GM19238 (cell line): Measurements from ENCODE around the gene KRT76.

Experiments
- DNase-seq: peaks from one replicate; pipeline ENCODE4 v3.0.0; 2011; ENCODE audit warnings: low spot score; ENCODE audit not compliant: insufficient read length

The KRT76 gene

GRCh38 chr12:52776913-52777395 lies at the start of gene KRT76:
KRT76 (minus strand) TSS chr12:52777345; CDS start chr12:52777291, 54 bp downstream.
- DNase-seq, result no peak

DNA sequence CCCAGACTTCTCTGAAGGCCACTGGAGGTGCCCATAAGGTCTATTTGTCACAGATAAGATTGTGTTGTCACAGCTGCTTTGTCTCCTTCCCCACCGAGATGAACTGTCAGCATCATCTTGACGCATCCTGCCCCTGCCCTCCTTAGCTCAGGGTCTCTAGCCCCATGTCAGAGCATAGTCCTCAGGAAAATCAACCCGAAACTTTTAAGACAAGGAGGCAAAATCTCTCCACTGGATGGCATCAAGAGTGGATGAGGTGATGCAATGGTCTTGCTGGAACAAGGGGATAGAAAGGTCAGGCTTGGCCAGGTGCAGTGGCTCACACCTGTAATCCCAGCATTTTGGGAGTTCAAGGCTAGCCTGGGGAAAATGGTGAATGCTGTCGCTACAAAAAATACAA lies 48.8 kb upstream of the KRT76 start:
- DNase-seq, result no peak

GRCh38 chr12:52824741-52825410 lies 47.7 kb upstream of the KRT76 start:
- no peak for DNase-seq

GRCh38 chr12:52823761-52824450 lies 46.8 kb upstream of the KRT76 start:
- no peak for DNase-seq

DNA sequence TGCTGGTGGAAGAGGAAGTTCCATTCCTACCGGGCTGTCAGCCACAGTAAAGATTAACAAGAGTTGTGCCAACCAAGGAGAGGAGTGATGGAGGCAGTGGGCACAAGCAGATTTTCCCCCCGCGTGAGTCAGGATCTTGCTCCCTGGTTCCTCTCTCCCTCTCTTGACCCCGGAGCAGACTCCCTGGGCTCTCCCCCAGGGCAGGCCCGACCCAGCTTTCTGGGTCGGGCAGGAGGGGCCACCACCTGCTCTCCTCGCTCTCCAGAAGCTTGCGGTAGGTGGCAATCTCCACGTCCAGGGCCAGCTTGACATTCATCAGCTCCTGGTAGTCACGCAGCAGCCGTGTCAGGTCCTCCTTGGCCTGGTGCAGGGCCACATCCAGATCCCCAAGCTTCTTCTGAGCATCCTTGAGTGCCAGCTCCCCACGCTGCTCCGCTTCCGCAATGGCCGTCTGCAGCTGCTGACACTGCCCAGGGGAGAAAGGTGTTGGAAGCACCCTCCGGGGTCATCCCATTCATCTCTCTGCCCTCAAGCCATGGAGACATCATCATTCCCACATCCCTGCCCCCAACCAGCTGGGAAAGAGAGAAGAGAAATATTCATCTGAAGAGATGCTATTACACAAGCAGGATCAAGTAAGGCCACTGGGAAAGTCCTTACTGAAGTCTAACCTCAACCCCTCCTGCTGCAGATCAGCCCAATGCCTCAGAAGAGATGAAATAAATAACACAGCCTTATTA lies 45.8 kb upstream of the KRT76 start:
- no peak for DNase-seq

DNA sequence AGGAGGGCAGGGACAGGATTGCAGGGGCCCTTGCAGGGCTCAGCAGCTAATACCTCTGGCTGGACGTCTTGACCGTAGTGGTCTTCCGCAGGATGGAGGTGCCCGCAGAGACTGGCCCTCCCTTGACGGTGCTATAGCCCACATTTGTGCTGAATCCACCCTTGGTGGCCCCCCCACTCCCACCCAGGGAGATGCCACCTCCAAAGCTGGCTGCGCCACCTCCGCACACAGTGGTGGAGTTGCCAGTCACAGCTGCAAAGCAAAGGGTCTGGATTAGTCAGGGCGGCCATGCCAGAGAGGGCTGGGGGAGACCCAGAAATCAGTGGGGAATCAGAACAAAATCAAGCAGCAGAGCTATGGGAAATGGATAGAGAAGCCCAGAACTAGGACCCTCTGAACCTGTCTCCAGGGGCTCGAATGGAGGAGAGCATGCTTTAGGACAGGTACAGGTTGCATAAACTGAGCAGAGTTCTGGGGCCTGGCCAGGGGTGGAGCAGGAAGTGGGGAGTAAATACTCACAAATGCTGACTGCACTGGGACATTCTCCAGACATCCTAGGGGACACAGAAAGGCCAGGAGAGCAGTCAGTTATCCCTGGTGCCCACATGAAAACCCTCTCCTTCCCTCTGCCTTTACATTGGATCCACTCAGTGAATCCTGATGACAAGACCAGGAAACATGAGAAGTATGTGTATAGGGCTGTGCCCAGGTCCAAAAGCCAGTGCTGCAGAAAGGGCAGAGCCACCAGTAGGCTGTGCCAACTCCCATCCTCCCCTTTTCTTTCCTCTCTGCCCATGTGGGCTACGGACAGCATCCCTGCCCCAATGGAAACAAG lies 44.9 kb upstream of the KRT76 start:
- DNase-seq, result no peak

GRCh38 chr12:52821071-52821730 lies 44.1 kb upstream of the KRT76 start:
- DNase-seq, result no peak

- no peak for DNase-seq
Measured at GRCh38 chr12:52820521-52820920, 43.4 kb upstream of the KRT76 start.

DNA sequence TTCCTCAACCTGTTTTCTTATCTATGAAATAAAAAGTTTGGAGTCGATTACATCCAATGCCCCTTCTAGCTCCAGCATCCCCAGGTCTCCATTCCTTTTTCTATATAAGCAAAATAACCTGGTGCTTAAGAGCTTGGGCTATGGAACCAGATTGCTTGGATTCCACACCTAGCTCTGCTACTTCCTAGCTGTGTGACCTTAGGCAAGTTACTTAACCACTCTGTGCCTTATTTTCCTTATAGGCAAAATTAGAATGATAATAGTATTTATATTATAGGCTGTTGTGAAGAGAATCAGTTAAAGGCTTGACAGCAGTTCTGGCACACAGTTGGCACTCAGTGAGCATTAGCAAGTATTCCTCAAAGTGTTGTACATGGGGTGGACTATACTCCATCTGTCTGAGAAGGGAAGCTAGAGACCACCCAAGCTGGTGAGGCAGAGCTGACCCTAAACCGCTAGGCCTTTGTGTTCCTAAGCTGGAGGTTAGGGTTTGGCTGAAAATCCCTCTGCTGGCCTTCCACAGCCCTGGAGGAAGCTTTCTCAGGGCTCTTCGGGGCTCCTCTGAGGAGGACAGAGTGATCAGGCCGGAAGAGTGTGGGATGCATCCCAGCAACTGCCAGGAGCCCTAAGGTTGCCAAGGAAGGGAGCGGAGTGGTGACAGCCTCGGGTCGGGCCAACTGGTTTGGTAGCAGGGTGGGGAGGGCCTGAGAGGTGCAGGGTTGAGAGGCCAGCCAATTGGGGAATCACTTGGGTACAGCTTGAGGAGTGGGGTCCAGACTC lies 42.8 kb upstream of the KRT76 start:
- no peak for DNase-seq

DNA sequence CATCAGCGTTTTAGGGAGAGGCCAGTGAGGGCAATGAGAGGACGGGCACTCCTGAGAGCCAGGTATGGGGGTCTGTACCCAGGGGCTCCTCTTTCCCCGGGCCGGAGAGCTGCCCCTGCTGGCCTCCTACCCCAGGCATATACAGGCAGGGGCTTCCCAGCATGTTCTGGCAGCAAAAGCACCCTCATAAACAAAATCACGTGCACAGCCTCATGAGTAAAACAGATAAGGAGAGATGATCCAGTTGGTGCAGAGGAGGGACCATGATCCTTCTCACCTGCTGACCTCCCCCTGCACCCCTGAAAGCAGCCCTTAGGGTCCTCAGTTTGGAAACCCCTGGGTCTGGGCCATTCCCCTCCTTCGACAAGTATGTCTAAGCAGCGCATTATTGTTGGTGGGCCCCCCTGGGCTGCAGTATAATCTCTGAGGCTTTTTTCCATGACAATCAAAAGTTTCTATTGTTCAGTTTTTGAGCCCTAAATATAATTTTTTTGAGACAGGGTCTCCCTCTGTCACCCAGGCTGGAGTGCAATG lies 41.8 kb upstream of the KRT76 start:
- no peak for DNase-seq

DNA sequence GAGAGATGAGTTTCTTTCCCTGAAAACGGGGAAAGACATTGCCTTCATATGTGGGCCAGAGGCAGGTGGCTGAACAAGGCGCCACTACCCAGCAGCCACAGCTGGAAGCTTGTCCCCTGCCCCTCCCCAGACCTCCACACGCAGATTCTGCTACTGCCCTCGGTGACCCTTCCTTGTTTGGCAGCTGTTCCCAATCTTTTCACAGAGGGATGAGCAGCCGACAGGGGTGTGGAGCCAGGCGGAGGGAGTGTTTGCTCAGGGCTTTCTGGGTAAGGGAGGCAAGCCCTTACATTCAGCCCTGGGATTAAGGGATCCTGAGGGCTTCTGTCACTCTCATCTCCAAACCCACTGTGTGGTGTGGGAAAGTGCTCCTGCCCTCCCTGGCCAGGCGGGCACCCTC lies 41.2 kb upstream of the KRT76 start:
- no peak for DNase-seq

DNA sequence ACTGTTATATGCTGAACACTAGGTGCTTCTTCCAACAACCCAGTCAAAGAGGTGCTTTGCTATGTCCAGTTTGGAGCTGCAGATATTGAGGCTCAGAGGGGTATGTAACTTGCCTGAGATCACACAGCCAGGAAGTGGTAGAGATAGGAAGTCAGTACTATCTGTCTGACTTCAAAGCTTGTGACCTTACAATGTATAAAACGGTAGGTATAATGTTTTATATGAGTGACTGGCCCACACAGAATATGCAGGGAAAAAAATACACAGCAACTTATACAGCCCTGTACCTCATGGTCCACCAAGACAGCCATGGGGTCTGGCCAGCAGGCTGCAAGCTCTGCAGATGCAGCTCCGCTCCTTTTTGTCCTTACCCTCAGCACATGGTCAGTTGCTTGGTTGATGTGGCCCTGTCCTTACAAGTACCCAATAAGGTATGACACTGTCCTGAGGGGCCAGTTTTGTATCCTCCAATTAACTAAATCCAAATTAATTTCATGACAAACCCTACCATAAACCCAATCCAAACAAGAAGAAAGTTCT lies 40.6 kb upstream of the KRT76 start:
- no peak for DNase-seq

DNA sequence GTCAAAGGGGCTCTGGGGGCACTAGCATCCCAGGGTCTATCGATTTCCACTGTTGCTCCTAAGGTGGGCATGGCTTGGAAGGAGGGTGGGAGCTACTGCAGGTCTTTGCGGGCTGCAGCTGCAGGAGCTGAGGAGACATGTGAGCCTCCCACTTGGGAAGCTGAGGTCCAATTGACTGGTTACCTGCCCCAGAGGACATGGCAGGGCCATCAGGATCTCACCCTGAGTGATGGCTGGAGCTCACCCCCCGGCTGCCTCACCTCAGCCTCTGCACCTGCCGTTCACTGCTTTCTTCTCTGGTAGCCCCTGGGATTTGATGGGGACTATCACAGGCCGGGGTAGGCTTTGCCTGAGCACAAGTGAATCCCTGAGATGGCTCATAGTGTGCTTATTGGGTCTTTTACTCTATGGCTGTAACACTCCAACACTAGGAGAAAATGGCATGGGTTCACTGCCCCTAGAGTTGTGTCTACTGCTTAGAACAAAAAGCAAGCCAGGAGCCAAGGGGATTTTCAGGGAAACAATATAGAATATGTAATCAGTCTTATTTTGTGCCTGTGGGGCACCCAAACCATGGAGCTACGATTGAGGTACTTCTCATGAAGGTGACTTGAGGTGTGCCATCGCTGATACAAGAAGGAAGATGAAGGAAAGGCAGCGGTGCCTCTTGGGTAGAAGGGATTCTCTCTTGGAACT lies 40.0 kb upstream of the KRT76 start:
- DNase-seq, result no peak

GRCh38 chr12:52815676-52816588 lies 38.8 kb upstream of the KRT76 start:
- DNase-seq, result no peak

GRCh38 chr12:52815161-52815560 lies 38.0 kb upstream of the KRT76 start:
- DNase-seq, result no peak

DNA sequence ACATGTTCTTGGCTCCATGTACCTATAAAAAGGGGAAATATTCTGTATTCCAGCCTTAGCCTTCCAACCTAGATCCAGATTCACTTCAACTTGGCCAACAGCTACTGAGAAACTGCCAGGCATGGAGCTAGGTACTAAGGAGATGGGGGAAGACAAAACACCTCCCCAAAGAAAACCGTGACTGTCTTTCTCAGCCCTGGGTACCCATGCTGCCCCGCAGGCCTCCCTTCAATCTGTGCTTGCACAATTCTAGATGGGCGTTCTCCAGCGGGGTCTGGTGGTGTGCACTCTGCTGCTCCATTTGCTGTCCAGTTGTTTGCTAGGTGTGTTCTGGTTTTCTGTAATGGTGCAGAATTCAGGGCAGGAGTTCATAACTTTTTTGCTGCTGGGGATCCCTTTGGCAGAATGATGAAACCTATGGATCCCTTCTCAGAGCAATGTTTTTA lies 37.6 kb upstream of the KRT76 start:
- DNase-seq, result no peak

DNA sequence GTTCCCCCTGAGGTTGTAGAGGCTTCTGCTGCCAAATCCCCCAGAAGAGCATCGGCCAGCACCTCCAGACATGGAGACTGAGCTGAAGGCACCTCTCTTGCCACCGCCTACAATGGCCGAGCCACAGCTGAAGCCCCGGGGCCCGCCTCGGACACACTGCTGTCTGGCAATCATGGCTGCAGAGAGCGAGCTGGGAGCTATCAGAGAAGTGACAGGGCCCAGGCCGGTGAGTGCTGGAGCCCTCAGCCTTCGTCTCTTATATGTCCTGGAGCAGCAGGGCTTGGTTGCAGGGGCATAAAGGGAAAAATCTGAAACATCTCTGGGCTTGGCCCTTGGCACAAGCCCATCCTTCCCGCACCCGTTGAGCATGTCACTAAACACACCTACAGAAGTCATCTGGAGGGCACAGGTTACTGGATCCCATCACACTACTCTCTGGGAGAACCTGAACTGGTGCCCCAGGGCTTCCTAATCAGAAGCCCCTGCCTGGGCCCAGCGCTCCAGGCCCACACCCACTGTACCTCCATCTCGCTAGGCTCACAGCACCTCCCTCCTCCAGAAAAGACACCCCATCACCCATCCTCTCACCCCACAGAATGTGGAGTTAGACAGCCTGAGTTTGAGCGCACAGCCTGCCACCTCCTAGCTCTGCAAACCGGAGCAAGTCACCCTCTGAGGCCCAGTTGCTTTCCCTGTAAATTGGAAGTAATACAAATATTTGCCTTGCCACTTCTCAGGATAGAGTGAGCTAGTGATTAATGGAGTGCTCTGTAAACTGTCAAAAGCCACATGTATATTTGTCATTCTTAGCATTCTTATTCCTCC lies 37.0 kb upstream of the KRT76 start, which contains the start of gene KRT4:
KRT4 (minus strand) TSS at position 232 of the 825 bp plus-strand sequence; CDS start at position 174, 58 bp downstream.
- no peak for DNase-seq
